Suppressor macrophage (primary cell): Measurements from ENCODE around the gene KAZN.
A peak's percentile ranks its signal among the peaks of the same experiment; 100 is the strongest.

Experiments
- DNase-seq, 4 experiments: peaks; one replicate each; pipeline ENCODE4 v3.0.0-alpha.2; 2020 to 2022

KAZN gene

DNA sequence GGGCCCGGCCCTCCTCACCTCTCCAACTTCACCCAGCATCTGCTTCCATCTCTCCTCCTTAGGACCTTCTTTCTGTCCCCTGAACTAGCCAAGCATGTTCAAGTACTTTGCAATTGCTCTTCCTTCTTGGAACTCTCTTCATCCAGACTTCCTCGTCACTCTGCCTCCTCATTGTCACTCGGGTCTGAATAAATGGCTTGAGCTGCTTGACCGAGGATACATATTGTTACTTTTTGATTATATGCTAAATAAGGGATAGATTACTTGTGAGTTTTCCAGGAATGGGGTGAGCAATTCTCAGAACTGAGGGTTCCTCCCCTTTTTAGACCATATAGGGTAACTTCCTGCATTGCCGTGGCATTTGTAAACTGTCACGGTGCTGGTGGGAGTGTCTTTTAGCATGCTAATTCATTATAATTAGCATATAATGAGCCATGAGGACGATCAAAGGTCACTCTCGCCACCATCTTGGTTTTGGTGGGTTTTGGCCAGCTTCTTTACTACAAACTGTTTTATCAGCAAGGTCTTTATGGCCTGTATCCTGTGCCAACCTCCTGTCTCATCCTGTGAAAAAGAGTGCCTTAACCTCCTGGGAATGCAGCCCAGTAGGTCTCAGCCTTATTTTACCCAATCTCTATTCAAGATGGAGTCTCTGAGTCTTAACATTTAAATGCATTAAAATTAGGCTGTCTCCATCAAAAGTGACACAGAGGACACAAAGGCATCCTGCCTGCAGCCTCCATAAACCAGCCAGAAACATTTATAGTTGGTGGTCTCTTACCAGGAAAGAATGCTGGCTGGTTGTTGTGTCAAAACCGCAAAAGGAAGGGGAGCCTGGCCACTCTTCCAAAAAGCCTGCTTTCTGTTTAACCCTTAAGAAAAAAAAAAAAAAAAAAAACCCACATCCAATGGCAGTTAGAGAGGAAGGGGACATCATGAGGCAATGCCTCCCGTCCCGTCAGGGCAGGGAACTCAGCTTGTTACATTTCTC is 179.3 kb downstream of the KAZN start:
- DNase-seq = peak in 1 of 4 experiments; percentile 17

DNA sequence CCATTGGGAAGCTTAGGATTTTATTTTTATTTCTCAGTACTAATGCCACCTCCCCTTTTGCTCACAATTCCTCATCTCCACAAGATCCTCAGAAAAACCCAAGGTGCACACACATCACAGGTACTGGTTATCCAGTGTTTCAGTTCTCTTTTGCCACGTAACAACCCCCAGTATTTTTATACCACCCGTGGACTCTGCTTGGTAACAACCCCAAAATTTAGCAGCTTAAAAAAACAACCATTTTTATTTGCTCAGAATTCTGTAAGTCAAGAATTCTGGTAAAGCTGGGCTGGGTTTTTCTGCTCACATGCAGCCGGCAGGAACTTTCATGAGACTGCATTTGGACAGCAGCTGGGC is 180.0 kb downstream of the KAZN start:
- DNase-seq = no peak

DNA sequence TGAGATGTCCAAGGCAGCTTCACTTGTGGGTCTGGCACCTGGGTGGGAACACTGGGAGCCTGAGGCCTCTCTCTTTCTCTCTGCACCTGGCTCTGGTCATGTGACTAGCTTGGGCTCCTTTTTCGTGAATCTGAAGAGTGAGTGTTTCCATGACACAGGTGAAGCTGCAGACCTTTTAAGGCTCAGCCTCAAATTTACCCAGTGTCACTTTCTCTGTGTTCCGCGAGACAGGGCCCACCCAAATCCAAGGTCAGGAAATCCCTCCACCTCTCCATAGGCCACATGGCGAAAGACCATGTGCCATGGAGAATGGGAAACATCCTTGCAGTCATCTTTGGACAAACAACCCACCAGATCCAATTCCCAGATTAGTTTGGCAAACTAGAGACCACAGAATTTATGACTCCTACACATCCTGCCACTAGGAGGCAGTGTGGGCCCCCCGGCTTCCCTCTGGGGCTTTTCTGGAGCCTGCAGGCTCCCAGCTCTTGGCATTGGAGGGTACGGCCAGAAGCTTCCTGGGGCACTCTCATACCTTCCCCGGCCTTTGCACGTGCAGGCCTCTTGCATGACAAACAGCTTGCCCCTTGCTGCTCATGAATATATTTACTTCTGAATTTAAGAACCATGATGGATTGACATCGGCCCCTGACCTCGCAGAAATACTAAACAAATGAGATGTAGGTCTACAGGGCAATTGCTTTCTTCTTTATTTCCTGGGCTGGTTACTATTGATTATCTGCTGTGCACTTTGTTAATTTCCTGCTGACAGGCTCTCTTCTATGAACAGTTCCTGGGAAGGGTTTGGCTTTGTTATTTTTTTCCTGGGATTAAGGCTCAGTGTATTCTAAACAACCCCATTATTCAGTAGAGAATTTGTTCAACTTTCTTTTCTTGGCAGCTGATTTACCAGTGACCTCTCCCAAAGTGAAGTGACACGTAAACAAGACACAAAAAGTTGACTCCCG is 180.7 kb downstream of the KAZN start:
- peak; percentile 31 to 65 (median 48) for DNase-seq

DNA sequence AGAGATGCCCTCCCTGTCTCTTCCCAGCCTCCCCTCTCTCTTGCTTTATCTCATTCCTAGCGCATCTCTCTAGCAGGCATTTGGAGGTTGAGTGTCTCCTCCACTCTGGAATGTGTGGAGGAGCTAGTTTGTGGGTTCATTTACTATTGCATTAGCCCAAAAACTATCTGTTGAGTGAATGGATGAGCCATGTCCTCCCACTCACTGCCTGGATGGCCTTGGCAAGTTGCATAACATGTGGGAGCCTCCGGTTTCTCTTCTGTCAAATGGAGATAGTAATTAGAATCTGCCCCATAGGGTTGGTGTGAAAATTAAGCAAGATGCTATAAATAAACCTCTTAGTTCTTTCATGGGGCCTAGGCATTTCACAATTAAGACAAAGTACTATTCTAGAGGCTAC is 181.8 kb downstream of the KAZN start:
- peak; percentile 73 to 92 (median 86) for DNase-seq

DNA sequence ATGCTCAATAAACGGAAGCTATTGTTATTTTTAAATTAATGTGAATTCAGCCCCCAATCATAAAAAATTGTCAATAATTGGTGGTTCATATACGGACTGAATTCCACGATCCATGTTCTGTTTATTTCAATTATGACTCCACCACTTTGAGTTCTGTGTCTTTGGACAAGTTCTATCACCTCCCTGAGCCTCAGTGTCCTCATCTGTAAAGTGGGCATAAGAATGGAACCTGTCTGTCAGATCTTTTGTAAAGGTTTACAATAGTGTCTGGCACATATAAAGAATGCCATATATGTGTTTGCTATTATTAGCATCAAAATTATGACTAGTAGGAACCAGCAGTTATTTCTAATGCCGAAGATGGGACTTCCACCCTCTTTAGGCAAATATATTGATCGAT is 183.3 kb downstream of the KAZN start:
- DNase-seq = no peak

DNA sequence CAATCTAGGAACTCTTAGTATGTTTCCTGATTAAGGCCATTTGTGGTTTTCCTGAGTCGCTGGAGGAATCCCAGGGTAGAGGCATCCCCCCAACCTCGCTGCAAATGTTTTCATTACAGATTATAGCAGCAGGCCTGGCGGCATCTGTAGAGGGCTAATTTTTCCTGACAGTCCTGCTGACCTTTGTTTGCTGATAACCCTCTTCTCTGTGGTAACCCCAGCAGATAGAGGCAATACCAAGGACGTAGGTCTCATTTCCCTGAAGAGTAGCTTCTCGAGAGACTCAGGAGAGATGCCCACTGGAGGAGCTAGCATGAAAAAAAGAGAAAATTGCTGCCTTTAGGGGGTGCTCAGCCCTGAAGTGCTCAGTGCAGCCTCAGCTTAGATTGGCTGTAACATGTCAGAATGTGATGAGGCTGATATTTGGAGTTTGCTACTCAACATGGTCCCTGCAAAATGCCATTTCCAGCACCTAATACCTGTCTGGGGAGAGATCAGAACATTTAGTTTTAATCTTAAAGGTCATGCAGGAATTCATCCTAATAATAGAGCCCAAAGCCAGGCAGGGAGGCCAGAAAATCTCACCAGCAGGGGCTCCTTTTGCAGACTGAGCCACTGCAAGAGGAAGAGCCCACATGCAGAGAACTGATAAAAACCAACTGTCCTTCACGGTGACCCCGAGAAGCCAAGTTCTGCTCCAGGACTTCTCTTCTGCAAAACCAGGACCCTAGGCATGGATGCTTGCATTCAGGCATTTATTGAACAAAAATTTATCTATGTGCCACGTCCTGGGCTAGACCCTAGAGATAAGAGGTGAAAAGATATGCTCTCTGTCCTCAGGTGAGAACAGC is 184.5 kb downstream of the KAZN start:
- peak in 1 of 4 experiments; percentile 22 for DNase-seq

DNA sequence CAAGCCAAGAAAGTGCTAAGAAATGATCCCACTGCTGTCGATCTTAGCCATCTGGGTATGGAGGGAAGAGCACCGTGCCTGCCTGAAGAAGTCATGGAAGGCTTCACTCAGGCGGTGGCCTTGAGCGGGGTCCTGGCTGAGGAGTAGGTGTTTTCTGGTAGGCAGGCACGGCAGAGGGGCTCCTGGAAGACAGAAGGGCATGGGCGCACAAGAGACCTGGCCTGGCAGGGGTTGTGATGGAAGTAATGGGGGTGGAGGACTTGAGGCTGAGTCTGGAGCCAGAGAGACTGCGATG is 185.1 kb downstream of the KAZN start:
- no peak for DNase-seq

DNA sequence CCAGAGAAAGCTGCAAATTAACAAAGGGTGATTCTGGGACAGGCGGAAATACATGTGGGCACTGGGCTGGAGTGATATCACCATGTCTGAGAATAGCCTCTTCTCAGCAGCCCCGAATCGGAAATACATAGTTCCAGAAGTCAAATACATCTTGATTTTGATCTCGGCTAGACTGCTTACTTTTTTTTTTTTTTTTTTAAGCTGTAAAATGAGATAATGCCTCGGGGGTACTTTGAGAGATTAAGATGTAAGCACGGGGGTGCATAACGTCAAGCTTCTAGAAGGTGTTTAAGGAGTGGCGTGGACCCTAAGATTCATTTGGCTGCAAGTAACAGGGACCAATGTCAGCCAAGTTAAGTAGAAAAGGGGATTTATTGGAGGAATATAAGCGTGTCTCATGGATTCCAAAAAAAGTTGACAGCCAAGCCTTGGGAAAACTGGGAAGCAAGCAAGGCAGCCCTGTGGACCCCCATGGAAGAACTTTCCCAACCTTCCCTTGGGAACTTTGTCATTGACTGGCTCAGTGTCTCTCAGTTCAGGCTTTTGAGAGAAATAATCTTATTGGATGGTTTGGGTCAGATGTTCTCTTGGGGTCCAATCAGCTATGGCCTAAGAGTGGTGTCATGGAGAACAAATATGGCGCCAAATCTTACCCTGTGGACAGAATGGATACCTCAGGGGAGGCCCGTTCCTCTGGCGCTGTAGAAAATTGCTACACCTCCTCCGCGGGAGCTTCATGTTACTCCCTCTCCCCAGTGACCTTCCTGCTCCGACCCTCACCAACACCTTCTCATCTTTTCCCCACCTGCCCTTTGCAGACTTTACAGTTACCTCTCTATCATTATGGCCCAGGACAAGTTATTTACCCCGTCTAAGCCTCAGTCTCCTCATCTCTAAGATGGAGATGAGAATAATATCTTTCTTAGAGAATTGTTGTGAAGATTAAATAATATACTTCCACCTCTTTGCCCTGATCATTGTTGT is 186.6 kb downstream of the KAZN start:
- no peak for DNase-seq

DNA sequence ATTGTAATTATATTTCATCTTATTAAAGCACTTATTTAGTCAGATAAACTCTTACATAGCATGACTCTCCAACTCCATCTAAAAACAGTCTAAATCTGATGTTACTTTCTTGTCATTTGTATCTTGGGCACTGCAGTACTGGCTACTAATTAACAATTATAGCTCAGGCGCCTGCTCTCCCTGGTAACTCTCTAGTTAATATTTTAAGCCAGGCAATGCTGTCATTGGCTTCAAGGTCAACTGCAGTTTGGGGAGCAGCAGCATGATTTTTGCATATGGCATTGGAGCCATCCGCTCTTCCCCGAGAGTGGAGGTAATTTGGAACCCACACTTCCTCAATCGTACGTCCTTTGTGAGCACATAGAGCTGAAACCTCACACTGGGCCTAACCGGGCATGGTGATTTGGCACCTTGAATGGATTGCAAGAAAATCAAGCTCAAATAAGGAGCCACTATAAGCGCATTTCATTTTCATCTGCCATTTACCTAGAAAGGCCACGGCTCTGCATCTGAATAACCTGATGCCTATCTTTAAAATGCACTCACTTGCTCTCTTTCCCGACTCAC is 187.7 kb downstream of the KAZN start:
- DNase-seq = no peak

DNA sequence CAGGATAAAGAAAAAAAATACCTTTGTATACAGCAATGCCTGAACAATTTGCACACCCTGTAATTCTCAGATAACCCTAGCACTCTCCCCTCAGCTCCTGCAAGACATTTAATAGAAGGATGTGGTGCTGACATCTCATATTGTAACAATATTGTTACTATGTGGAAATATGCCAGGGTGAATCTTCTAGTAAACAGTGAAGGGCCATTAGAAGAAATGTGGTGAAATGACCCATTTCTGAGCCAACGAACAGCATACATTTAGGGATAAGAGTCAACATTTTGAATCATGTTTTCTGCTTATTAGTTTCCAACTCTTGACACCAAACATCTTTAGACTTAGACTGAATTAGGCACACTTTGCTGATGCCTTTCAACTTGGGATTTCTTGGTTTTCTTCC is 188.2 kb downstream of the KAZN start:
- no peak for DNase-seq

DNA sequence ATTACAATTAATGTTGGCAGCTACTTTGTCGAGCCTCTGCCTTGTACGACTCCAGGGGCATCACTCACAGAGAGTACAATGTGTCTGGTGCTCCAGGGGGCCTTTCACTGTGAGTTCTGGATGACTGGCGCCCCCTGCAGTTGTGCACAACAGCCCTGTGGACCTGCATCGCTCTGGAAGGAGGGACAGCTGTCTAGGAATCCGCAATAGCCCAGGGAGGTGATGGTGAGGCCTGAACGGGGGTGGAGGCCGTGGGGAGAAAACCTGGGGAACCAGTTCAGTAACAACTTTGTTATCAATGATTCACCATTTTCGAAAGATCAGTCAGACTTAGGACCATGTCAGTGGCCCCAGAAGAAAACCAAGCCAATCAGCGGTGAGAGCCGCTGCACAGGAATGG is 189.1 kb downstream of the KAZN start:
- DNase-seq = no peak

DNA sequence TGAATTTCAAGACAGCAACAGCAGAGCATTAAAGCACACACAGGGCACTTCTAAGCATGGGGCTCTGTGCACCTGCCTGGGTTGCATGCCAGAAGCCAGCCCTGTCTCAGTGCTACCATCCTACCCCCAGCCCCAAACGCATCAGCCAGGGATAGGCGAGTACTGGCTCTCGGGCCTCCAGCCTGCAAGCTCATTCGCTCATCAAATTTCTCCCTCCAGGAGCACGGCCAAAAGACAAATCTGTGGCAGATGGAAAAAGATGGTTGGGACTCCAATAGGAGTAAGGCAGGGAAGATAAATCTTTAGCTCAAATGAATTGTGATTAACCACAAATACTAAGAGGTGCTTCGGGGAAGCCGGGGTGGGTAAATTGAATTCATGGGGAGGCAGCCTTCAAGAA is 189.6 kb downstream of the KAZN start:
- DNase-seq = no peak

DNA sequence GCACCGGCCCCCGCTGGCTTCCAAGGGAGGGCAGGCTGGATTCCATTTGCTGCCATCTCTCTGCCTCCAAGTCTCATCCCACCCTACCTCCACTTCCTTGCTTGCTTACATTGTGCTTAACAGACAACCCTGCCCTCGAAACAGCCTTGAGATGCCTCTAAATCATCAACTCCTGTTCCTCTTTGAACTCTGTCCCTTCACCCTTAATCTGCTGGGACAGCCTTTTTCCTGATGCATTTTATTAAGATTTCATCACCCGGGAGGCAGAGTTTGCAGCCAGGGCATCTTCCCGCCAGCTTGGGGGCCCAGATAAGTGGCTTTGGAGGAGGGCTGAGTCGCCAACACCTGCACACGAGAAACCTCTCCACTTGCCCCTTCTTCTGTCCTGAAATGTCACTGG is 192.5 kb downstream of the KAZN start:
- no peak for DNase-seq

DNA sequence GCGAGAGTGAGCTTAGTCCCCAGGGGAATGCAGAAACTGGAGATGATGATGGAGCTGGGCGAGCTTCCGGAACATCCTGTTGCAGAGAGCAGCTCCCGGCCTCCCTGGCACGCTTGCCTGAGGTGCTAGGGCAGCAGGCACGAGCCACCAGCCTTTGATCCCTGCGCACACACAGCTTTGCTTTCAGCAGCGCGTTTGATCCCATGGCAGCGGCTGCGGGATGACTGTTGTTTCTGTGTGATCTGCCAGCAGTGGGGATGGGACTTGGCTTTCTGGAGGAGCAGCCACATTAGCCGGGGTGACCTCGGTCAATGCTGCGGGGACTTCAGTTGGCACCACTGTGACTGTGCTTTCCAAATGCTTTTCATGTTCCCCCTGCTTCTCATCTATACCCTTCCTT is 193.2 kb downstream of the KAZN start:
- DNase-seq = no peak

DNA sequence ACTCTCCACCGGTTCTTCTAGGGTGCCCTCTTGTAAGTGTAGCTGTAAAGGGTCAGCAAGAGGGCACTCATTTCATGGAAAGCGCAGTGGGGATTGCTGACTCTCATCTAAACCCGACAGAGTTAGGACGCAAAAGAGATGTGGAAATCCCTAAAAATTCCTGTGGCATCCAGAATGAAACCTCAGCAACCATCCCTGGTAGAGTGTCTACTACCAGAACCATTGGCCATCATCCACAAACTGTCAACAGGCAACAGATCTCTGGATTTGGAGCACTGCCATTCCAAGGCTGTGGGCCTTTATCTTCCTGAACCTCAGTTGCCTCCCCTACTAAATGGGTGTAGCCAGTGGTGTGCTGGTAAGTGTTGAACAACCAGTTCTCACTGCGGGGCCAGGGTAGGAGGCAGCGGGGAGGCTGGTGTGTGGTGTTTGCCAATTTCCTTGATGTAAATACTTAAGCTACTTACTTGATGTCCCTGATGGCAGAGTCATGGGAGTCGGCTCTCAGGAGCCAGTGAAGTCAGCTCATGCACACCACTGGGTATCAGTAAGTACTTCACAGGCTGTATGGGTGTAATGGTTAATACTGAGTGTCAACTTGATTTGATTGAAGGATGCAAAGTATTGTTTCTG is 195.8 kb downstream of the KAZN start:
- DNase-seq = no peak

DNA sequence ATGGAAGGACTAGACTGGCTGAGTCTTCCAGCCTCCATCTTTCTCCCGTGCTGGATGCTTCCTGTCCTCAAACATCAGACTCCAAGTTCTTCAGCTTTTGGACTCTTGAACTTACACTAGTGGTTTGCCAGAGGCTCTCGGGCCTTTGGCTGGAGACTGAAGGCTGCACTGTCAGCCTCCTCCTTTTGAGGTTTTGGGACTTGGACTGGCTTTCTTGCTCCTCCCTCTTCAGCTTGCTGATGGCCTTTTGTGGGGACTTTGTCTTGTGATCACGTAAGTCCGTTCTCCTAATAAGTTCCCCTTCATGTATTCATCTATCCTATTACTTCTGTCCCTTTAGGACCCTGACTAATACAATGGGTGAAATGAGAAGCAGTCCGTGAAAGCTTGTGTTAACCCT is 196.4 kb downstream of the KAZN start:
- no peak for DNase-seq

DNA sequence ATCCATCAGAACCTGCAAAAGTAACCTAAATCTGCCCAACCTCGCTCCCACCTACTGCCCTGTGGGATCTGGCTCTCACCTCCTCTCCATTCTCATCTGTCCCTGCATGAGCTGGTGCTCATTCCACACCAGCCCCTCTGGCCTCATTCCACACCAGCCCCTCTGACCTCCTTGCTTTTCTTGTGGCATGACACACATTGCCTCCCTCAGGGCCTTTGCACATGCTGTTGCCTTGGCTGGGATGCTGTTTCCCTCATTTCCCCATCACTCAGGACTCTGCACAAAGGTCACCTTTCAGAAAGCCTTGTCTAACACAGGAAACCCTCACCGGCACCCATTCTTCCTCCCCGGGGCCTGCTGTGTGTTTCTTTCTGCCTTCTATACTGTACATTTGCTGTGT is 197.1 kb downstream of the KAZN start:
- no peak for DNase-seq

DNA sequence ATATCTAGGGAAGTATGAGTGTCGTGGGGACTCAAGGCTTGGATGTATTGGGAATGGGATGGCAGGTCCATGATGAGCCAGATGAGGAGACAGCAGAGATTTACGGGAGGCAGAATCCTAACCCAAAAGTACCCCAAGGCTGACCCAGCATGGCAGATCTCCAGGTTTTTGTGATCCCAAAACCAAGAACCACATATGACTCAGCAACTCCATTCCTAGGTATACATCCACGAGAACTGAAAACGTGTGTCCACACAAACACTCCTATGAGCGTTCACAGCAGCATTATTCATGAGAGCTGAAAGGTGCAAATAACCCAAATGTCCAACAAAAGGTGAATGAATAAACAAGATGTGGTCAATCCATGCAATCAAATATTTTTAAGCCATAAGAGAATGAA is 201.5 kb downstream of the KAZN start:
- no peak for DNase-seq

DNA sequence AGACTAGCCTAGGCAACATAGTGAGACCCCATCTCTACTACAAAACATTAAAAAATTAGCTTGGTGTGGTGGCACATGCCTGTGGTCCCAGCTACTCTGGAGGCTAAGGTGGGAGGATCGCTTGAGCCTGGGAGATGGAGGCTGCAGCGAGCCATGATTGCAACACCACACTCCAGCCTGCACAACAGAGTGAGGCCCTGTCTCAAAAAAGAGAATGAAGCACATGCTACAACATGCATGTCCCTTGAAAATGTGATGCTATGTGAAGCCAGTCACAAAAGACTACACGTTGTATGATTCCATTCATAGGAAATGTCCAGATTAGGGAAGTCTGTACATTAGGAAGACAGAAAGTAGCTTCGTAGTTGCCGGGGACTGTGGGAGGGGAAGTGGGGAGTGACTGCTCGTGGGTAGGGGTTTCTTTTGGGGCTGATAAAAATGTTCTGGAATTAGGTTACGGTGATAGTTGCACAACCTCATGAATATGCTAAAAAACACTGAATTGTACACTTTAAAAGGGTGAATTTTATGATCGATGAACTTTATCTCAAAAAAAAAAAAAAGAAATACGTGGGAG is 202.1 kb downstream of the KAZN start:
- DNase-seq = peak; percentile 20 to 50 (median 34)
